Lower lobe of right lung (tissue), 2 donors: Measurements from ENCODE around the gene SMURF1. TPM values are rescaled to one million over a fixed set of nuclear protein-coding genes. Genes with fewer than 3 reads are reported as not detected.

ENCODE experiments used
- ATAC-seq, 2 donors: fragments of 200-7000 bp; cut with Tn5 transposase; one replicate each; pipeline ENCODE4 v1.9.1; 2020 to 2022; ENCODE audit warnings: mild to moderate bottlenecking in 2 of 2, moderate library complexity in 2 of 2
- DNase-seq: peaks from one replicate; pipeline ENCODE4 v3.0.0-alpha.2; 2020
- H3K27ac ChIP-seq: fragments of 200-600 bp; one replicate; pipeline ENCODE4 v1.8.0; 2022
- H3K27me3 ChIP-seq: fragments of 200-600 bp; one replicate; pipeline ENCODE4 v1.8.0; 2022; ENCODE audit warnings: low read depth
- H3K36me3 ChIP-seq: fragments of 200-600 bp; one replicate; pipeline ENCODE4 v1.8.0; 2022; ENCODE audit warnings: mild to moderate bottlenecking
- H3K4me1 ChIP-seq: fragments of 200-600 bp; one replicate; pipeline ENCODE4 v1.8.0; 2022
- H3K4me3 ChIP-seq: fragments of 200-600 bp; one replicate; pipeline ENCODE4 v1.8.0; 2022; ENCODE audit warnings: mild to moderate bottlenecking
- H3K9me3 ChIP-seq: fragments of 200-600 bp; one replicate; pipeline ENCODE4 v1.8.0; 2022
- CTCF ChIP-seq: fragments of 200-600 bp; IDR thresholded peaks from one replicate; pipeline ENCODE4 v1.8.0; 2022; ENCODE audit warnings: antibody characterized with exemption, mild to moderate bottlenecking
- intact Hi-C: fragments of 100-400 bp; cut with DNase I; formaldehyde crosslinking; loops from one replicate; pipeline ENCODE4 v1.11.0; 2022
- total RNA-seq: library from RNA; stranded (reverse); fragmentation: NEBNext Ultra II Directional; extraction: Animal tissue kit (Norgen Biotek cat#: 25700); gene quantifications from one replicate; pipeline ENCODE4 v1.2.1, GENCODE V29; 2021
- donor health status: DM: no; HTN: yes; CAD: no; lungs with severe emphysema.

SMURF1 gene
- total RNA-seq, 1 donor from 2014 or later, result 32.0 TPM

- TF ChIP-seq CTCF, result no peak
- Histone ChIP-seq H3K27ac (no peak overlapping the region), H3K27me3 (no peaks in the 10 kb centered on the region), H3K9me3 (no peaks in the 10 kb centered on the region), H3K36me3 (no peaks in the 10 kb centered on the region), H3K4me3 (no peak overlapping the region), H3K4me1 (peaks cover 26% of the 10 kb centered on the region)
- DNase-seq (no peak), ATAC-seq (no peak)
- intact Hi-C loops, result no loop called here
These were observed 71.8 kb downstream of the SMURF1 start for GRCh38 chr7:99072126-99072525.

- no peaks in the 10 kb centered on the region for H3K27me3 ChIP-seq
- no peaks in the 10 kb centered on the region for H3K9me3 ChIP-seq
- H3K4me3 ChIP-seq, result no peak overlapping the region
- H3K27ac ChIP-seq, result no peak overlapping the region
- H3K36me3 ChIP-seq, result no peaks in the 10 kb centered on the region
- DNase-seq, result no peak
- TF ChIP-seq CTCF, result no peak
- intact Hi-C loops, result no loop called here
- peaks cover 24% of the 10 kb centered on the region for H3K4me1 ChIP-seq
- no peak for ATAC-seq
These were observed 73.5 kb downstream of the SMURF1 start for GRCh38 chr7:99070361-99070760.

- no peaks in the 10 kb centered on the region for H3K9me3 ChIP-seq
- no peaks in the 10 kb centered on the region for H3K27me3 ChIP-seq
- H3K4me1 ChIP-seq, result no peaks in the 10 kb centered on the region
- no peak overlapping the region for H3K4me3 ChIP-seq
- DNase-seq, result no peak
- H3K27ac ChIP-seq, result no peak overlapping the region
- no peak for ATAC-seq
- intact Hi-C loops, result no loop called here
- peaks cover 33% of the 10 kb centered on the region for H3K36me3 ChIP-seq
- no peak for TF ChIP-seq CTCF
These were observed 82.7 kb downstream of the SMURF1 start for GRCh38 chr7:99061001-99061776.

- Histone ChIP-seq H3K27me3 (no peaks in the 10 kb centered on the region), H3K36me3 (peaks cover 94% of the 10 kb centered on the region), H3K9me3 (no peaks in the 10 kb centered on the region), H3K4me3 (no peak overlapping the region), H3K4me1 (no peaks in the 10 kb centered on the region), H3K27ac (no peak overlapping the region)
- ATAC-seq, result no peak
- DNase-seq, result no peak
- TF ChIP-seq CTCF, result no peak
- intact Hi-C loops, result no loop called here
These were observed 89.1 kb downstream of the SMURF1 start for GRCh38 chr7:99054781-99055180.

- Histone ChIP-seq H3K4me1 (no peaks in the 10 kb centered on the region), H3K27me3 (no peaks in the 10 kb centered on the region), H3K27ac (no peak overlapping the region), H3K4me3 (no peak overlapping the region), H3K9me3 (no peaks in the 10 kb centered on the region), H3K36me3 (peaks cover 99% of the 10 kb centered on the region)
- no peak for TF ChIP-seq CTCF
- intact Hi-C loops, result no loop called here
- DNase-seq, result no peak
- no peak for ATAC-seq
These were observed 92.9 kb downstream of the SMURF1 start for GRCh38 chr7:99050971-99051370.
